Measurements from ENCODE around the gene INO80B.
"Not testable (repeated sequence)": the region's sequence is repeated elsewhere in the genome, so short reads cannot be mapped to it uniquely, and the experiment has no call there.

Gene INO80B

DNA sequence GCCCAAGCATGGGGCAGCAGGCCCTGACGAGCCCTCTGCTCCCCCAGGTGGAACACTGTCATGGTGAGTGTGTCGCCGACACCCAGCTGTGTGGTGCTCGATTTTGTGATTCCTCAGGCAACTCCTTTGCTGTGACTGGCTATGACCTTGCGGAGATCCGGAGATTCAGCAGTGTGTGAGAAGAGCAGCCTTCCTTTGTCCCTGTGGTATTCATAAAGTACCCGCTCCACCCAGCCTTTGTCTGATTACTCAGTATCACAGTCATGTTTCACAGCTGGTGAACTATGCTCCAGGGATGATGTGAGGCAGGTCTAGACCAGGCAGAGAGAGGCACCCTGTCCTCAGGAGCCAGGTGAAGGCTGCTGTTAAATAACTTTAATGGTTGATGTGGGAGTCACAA is 29.4 kb upstream of the INO80B start:
- no peak for DNase-seq (ENCODE audit: low read depth in 2 of 2)

GRCh38 chr2:74426181-74426758 is 28.6 kb upstream of the INO80B start:
- DNase-seq (ENCODE audit: low read depth in 2 of 2), result no peak

GRCh38 chr2:74427551-74427950 is 27.3 kb upstream of the INO80B start:
- DNase-seq (ENCODE audit: low read depth in 2 of 2), result no peak

- DNase-seq (ENCODE audit: low read depth in 2 of 2), result no peak
Measured at GRCh38 chr2:74428675-74429074, 26.2 kb upstream of the INO80B start.

GRCh38 chr2:74429487-74430451 is 25.1 kb upstream of the INO80B start:
- no peak for DNase-seq (ENCODE audit: low read depth in 2 of 2)

DNA sequence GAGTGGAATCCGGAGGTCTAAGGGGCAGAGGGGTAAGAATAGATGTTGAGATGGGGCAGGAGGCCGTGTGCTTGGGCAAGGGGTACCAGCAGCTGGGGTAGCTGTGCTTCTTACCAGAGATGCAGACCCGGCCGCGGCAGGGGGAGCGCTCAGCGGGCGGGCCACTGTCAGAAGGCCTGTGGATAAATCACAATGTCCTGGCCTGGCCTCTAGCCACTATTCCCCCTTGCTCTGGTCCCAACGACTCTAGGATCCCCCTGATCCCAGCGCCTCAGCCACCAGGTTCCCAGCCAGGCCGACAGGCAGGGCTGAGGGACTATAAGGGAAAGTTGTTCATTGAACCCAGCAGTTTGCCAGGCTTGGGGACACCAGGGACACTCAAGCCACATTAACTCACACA is 24.4 kb upstream of the INO80B start:
- DNase-seq (ENCODE audit: low read depth in 2 of 2), result no peak

DNA sequence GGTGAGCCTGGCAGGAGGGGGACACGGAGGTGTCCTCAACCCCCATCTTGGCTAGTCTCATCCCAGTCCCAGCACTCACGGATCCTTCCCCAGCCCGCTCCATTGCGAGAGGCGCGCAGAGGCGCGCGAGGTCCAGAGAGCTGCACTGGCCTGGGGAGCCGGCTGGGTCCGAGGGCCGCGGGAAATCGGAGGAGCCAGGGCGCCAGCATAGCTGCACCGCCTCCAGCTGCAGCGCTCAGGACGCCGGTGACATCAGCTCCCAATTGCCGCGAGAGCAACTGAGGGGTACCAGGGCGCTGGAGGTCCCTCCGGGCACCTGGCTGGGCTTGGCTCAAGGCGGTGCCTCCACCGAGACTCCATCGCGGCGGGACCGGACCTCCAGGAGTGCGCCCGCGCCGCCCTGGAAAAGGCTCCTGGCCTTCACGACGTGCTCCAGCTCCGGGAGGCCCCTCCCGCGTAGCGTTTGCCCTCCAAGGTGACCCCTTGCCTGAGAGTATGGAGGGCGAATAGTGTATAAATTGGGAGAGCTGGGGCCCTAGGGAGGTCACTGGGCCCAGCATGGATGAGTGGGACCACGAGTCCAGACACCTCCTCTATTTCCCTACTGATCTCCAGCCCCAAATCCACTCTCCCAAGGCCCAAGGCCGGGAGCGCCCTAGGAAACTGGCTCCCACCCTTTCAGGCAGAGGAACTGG is 18.6 kb upstream of the INO80B start:
- no peak for DNase-seq (ENCODE audit: low read depth in 2 of 2)

- DNase-seq (ENCODE audit: low read depth in 2 of 2), result no peak
Measured at GRCh38 chr2:74436848-74437695, 17.8 kb upstream of the INO80B start.

DNA sequence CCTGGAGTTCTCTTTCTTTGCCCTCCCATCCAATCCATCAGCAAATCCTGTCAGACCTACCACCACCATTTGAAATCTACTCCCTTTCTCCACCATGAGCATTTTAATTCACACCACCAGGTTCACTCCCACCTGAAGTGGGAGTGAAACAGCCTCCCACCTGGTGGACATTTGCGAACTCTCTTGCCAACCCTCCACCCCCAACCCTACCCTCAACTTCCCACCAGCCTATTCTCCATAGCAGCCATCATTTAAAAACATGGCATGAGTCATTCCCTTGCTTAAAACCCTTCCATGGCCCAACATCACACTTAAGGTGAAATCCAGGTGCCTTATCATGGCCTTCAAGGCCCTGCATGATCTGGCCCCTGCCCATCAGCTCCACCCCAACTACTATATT is 16.6 kb upstream of the INO80B start:
- DNase-seq (ENCODE audit: low read depth in 2 of 2), result no peak

DNA sequence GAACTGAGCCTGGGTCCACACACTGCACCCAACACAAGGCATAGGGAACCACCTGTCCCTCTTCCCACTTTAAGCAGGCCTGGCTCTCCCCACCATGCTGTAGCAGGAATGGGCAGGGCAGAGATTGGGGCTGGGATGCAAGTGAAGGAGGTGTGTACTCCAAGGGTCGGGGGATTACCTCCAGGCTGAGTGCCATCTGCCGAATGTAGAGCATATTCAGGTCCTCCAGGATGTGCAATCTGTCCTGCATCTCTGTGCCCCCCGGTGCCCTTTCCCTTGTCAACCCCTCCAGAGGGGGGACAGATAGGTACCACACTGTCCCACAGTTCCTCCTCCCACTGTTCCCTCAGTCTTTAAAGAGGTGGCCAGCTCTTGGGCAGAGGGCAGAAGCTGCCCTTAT is 15.5 kb upstream of the INO80B start:
- no peak for DNase-seq (ENCODE audit: low read depth in 2 of 2)

DNA sequence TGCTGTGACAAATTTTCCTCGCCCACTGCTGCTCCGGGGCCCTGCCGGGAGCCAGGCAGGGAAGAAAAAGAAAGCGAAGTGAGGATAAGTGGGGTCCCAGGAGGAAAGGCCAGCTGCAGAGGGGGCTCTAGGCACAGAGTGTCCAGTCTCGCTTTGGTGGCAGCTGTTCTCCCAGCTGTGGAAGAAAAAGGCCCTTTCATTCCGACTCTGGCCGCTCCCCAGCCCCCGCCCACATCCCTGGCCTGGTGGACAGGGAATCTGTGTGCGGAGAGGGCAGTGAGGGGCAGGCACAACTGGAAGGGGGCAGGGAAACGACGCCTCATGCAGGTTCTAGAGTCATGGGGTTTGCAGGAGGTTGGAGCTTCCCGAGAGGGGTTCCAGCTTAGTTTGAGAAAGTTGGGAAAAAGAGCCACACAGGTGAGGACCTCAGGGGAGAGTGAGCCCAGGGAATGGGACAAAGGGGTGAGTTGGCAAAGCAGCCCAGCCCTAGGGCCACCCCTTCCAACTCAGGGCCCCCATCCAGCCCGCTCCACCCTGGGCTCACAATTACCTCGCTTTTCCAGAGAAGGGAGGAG is 15.0 kb upstream of the INO80B start:
- DNase-seq (ENCODE audit: low read depth in 2 of 2), result no peak

DNA sequence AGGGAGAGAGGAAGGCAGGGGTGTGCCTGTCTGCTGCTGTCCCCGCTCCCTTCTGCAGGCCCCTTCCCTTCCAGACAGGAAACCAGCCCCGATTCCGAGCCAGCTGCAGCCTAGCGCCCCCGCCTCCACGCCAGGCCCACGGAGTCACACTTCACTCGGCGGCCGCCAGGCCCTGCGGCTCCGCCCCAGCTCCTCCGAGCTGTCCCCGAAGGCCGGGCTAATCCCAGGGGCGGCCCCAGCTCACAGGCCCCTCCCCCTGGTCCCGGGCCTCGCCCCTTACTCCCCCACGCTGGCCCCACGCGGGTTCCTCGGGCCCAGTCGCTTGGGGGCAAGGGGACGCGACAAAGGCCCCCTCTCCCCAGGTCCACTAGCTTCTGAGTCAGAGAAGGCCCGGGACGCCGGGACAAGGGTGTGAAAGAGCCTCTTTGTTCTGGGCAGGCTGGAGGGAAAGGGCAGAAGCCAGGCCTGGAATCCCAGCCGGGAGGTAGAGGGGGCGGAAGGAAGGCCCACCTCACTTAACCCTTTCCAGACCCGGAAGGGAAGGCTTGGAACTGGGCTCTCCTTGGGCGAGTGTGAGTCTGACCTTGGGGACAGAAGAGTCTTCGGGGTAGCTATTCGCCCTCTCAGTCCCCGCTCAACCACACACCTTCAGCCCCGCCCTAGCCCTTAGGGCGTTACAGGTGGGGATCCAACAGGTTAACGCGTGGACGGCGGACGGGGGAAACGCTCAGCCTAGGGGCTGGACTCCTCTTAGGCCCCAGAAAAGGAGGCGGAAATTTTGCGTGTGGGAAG is 14.3 kb upstream of the INO80B start:
- DNase-seq (ENCODE audit: low read depth in 2 of 2), result peak in 1 of 2 donors; percentile 40

- DNase-seq (ENCODE audit: low read depth in 2 of 2), result no peak
Measured at GRCh38 chr2:74441170-74441689, 13.7 kb upstream of the INO80B start.

DNA sequence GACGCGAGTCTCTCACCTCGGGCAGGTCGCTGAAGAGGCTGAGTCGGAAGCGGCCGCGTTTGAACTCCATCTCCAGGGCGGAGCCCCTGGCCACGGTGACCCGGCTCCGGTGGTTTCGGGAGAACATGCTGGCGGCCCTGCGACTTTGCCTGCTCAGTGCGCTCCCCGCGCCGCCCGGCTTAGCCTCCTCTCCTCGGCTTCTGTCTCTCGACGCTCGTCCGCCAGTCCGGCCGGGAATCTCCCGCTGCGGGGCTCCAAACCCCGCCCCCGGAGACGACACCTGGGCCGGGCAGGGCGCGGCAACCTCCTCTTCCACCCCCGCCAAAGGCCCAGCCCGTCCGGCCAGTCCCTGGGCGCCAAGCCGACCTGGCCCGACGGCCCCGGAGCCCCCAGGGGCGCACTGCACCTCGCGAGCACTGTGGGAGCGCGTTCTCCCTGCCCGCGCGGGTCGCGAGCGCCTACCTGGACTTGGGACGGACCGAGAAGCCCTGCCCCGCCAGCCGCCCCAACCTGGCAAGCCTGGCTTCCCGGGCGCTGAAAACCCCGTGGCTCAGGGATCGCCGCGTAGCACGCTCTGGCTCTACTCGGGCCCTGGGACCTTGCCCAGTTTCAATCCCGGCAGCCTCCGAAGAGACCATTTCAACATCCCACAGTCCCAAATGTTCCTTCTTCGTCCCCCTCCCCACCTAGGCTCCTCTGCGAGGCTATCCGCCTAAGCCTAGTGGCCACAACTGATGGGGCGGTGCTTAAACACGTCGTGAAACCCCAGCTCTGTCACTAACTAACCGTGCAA is 13.0 kb upstream of the INO80B start, which contains the start of gene RTKN:
Gene RTKN (minus strand): TSS at position 248 of the 793 bp plus-strand sequence. CDS start 121 bp downstream, at position 127.
- no peak for DNase-seq (ENCODE audit: low read depth in 2 of 2)

- not testable (repeated sequence) for DNase-seq (ENCODE audit: low read depth in 2 of 2)
Measured at GRCh38 chr2:74442483-74443297, 12.2 kb upstream of the INO80B start.

GRCh38 chr2:74444498-74445318 is 10.2 kb upstream of the INO80B start:
- no peak for DNase-seq (ENCODE audit: low read depth in 2 of 2)

DNA sequence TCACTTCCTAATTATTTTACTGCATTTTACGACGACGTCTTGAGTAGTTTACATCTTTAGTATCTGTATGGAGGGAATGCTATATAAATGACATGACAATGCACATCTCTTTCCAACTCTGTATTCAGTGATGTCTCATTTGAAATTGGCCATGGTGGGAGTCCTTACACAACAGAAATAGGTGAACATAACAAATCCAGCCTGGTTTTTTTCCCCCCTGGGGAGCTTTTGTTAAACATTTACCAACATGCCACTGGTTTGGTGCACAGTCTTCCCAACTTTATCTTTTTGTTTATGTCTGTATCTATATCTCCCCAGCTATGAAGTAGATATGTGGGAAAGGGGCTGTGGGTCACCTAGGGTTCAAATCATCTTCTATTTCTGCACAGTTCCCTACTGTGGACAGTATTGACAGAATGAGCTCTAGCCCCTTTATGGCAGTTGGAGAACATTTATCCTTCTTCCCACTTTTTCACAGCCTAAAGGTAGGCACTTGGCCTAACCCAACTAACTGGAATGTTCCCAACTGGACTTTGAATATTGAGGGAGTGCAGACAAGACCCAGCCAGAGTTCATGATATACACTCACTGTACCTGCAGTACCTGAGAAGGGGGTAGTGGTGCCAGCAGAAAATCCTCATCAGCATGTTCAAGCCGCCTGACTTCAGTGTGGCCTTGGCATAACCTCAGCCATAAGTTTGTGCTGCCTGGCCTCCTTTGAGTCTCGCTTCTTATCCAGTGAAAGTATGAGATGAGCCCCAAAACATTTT is 7.5 kb upstream of the INO80B start:
- no peak for DNase-seq (ENCODE audit: low read depth in 2 of 2)

Data from activated CD4-positive, alpha-beta T cell treated with anti-CD3 and anti-CD28 coated beads for 24 hours (primary cell).